HFFc6 (cell line): ENCODE data around the gene CAMK2B. TPM values are rescaled to one million over a fixed set of nuclear protein-coding genes. Genes with fewer than 3 reads are reported as not detected.

Experiments used
- DNase-seq: peaks from one replicate; pipeline ENCODE4 v3.0.0-alpha.2; 2018
- H3K27ac Mint-ChIP-seq: 2 replicates; pipeline ENCODE4 v1.8.0; 2020; ENCODE audit warnings: mild to moderate bottlenecking, mixed read lengths
- H3K27me3 Mint-ChIP-seq: 2 replicates; pipeline ENCODE4 v1.8.0; 2021; ENCODE audit warnings: mild to moderate bottlenecking, moderate library complexity, mixed read lengths; ENCODE audit not compliant: insufficient read depth
- H3K36me3 Mint-ChIP-seq: 2 replicates; pipeline ENCODE4 v1.8.0; 2021; ENCODE audit warnings: low read depth, mixed read lengths
- H3K4me1 Mint-ChIP-seq: 2 replicates; pipeline ENCODE4 v1.8.0; 2020; ENCODE audit warnings: low read depth, mixed read lengths
- H3K4me3 Mint-ChIP-seq: 2 replicates; pipeline ENCODE4 v1.8.0; 2020; ENCODE audit warnings: mild to moderate bottlenecking, moderate library complexity, mixed read lengths
- H3K9me3 Mint-ChIP-seq: 2 replicates; pipeline ENCODE4 v1.8.0; 2020; ENCODE audit warnings: mild to moderate bottlenecking, mixed read lengths
- total RNA-seq, 6 experiments: library from RNA; stranded (reverse); fragmentation: NEBNext Ultra II Directional; extraction: Animal tissue kit (Norgen Biotek cat#: 25700); gene quantifications; 2 replicates in 1 of 6; 3 replicates in 5 of 6; pipeline ENCODE4 v1.2.3, GENCODE V29; 2021
- TF ChIP-seq, protein P1 (sequence below): fragments of 200-600 bp; sonication (generic); IDR thresholded peaks from 2 replicates; pipeline ENCODE4 v1.5.0; 2021; ENCODE audit warnings: antibody characterized with exemption, mild to moderate bottlenecking

Gene CAMK2B
- total RNA-seq, 6 experiments from 2014 or later: 0.11 to 0.41 TPM; not detected in 4

DNA sequence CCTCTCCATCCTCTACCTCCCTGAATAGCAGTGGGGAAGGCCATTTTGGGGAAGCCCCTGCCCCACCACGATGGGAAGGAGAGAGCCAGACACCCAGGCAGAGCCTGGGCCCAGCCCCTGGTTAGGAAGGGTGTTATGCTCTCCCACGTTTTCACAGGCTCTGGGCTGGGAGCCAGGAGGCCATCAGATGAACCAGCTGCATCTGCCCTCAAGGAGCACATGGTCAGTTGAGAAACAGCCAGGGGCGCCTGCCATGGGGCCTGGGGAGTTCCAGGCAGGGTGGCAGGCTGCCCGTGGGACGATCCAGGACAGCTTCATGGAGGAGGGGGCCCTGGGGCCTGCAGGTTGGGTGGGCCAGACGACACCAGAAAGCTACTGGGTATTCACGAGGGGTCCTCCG lies 47.5 kb downstream of the CAMK2B start:
- peaks cover 15% of the 10 kb centered on the region for H3K27me3 Mint-ChIP-seq
- peaks cover 8% of the 10 kb centered on the region for H3K4me1 Mint-ChIP-seq
- H3K4me3 Mint-ChIP-seq: no peak overlapping the region
- TF ChIP-seq, protein P1, sequence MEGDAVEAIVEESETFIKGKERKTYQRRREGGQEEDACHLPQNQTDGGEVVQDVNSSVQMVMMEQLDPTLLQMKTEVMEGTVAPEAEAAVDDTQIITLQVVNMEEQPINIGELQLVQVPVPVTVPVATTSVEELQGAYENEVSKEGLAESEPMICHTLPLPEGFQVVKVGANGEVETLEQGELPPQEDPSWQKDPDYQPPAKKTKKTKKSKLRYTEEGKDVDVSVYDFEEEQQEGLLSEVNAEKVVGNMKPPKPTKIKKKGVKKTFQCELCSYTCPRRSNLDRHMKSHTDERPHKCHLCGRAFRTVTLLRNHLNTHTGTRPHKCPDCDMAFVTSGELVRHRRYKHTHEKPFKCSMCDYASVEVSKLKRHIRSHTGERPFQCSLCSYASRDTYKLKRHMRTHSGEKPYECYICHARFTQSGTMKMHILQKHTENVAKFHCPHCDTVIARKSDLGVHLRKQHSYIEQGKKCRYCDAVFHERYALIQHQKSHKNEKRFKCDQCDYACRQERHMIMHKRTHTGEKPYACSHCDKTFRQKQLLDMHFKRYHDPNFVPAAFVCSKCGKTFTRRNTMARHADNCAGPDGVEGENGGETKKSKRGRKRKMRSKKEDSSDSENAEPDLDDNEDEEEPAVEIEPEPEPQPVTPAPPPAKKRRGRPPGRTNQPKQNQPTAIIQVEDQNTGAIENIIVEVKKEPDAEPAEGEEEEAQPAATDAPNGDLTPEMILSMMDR: no peak
- DNase-seq: no peak
- H3K9me3 Mint-ChIP-seq: no peaks in the 10 kb centered on the region
- no peak overlapping the region for H3K27ac Mint-ChIP-seq
- H3K36me3 Mint-ChIP-seq: no peaks in the 10 kb centered on the region

DNA sequence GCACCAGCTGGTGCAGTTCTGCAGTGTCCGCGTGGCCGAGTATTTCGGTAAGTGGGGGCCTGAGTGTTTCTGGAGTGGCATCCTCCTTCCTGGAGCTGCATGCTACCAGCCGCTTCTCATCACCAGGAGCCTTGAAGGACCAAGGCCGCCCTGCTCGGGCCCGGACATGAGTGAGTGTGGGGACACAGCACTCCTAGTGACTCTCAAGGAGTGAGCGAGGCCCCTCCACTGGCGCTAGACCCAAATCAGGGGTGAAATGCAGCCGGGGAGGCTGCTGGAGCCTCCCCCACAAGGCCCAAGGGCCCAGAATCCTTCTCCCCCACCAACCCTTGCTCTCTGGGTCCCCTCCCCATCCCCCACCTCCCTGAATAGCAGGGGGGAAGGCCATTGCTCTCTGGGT lies 48.0 kb downstream of the CAMK2B start:
- H3K27me3 Mint-ChIP-seq: peaks cover 20% of the 10 kb centered on the region
- DNase-seq: no peak
- H3K4me1 Mint-ChIP-seq: peaks cover 8% of the 10 kb centered on the region
- no peak overlapping the region for H3K27ac Mint-ChIP-seq
- H3K4me3 Mint-ChIP-seq: no peak overlapping the region
- H3K36me3 Mint-ChIP-seq: no peaks in the 10 kb centered on the region
- TF ChIP-seq, protein P1: no peak
- no peaks in the 10 kb centered on the region for H3K9me3 Mint-ChIP-seq

DNA sequence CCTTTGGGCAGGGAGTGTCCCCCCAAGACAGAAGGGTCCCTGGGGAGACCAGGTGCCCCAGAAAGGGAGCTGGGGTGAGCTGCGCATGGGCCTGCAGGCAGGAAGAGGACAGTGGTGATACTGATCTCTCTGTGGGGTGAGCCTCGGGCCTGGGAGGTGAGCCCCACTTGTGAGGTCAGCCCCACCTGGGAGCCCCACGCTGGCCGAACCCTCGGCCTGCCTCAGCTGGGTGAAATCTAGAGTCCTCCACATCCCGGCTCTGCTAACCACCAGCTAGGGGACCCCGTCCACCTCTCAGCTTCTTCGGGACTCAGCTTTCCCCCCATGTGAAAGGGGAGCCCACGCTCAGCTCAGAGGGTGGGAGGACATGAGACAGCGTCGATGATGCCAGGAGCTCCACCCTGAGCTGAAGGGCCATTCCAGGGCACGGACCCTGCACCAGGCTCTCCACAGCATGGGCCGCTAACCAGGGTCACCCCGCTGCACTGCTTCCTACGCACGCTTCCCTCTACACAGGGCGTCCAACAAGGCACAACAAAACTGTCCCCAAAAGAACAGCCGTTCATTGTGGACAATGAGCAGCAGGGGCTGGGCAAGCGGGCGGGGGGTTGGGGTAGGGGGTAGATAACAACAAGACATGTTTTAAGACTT lies 48.7 kb downstream of the CAMK2B start:
- TF ChIP-seq, protein P1: no peak
- peaks cover 21% of the 10 kb centered on the region for H3K27me3 Mint-ChIP-seq
- peaks cover 8% of the 10 kb centered on the region for H3K4me1 Mint-ChIP-seq
- no peaks in the 10 kb centered on the region for H3K36me3 Mint-ChIP-seq
- no peak overlapping the region for H3K4me3 Mint-ChIP-seq
- no peak for DNase-seq
- no peaks in the 10 kb centered on the region for H3K9me3 Mint-ChIP-seq
- no peak overlapping the region for H3K27ac Mint-ChIP-seq

DNA sequence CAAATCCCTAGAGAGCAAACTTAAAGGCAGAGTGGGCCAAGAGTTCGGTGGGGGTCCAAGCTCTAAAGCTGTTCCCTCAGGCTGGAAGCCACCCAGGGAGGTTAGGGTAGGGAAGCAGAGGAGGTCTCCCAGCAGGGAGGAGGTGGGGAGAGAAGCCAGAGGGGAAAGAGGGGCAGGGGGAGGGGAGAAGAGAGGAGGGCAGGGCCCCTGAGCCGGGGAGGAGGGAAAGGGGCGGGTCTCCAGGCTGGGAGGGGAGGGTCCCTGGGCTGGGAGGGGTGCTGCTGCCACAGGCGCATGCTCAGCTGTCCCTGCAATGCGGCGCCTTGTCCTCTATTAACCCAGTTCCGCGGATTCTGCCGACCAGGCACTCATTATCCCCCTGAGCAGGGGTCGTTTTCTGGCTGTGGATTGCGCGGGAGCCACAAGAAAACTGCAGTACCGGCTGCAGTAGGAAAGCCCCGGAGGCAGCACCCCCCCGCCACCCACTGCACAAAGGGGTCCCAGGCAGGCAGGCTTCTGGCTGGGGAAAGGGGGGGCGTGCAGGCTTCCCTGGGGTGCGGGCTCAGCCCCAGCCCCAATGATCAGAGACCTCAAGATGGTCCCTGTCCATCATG lies 49.3 kb downstream of the CAMK2B start:
- Mint-ChIP-seq H3K27ac (no peak overlapping the region), H3K4me1 (peaks cover 8% of the 10 kb centered on the region), H3K36me3 (no peaks in the 10 kb centered on the region), H3K4me3 (no peak overlapping the region), H3K9me3 (no peaks in the 10 kb centered on the region), H3K27me3 (peaks cover 23% of the 10 kb centered on the region)
- TF ChIP-seq, protein P1: no peak
- DNase-seq: no peak

DNA sequence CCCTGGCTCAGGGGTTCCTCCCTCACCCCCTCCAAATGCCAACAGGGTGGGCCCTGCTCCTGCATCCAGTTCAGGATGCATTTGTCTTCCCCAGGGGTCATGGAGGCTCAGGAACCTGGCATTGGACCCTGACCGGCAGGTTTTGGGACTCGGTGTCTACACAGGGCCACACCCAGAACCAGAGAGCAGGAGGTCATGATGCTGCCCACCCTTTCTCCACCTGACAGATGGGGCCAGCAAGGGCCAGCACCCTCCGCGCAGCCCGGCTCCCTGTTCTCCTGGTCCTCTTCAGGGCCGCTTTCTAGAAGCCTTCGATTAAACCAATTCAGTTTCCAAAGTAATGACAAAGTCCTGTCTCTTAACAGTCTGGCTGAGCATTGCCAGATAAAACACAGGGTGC lies 50.2 kb downstream of the CAMK2B start:
- H3K27ac Mint-ChIP-seq: no peak overlapping the region
- DNase-seq: no peak
- H3K9me3 Mint-ChIP-seq: no peaks in the 10 kb centered on the region
- H3K36me3 Mint-ChIP-seq: no peaks in the 10 kb centered on the region
- H3K27me3 Mint-ChIP-seq: peaks cover 23% of the 10 kb centered on the region
- peaks cover 8% of the 10 kb centered on the region for H3K4me1 Mint-ChIP-seq
- no peak overlapping the region for H3K4me3 Mint-ChIP-seq
- TF ChIP-seq, protein P1: no peak
